ENCODE data around the gene LARP4B. TPM values are rescaled to one million over a fixed set of nuclear protein-coding genes. Genes with fewer than 3 reads are reported as not detected.
A peak's percentile ranks its signal among the peaks of the same experiment; 100 is the strongest.

Gene LARP4B
- total RNA-seq, 2 experiments from 2014 or later = 33.1 to 40.2 TPM

DNA sequence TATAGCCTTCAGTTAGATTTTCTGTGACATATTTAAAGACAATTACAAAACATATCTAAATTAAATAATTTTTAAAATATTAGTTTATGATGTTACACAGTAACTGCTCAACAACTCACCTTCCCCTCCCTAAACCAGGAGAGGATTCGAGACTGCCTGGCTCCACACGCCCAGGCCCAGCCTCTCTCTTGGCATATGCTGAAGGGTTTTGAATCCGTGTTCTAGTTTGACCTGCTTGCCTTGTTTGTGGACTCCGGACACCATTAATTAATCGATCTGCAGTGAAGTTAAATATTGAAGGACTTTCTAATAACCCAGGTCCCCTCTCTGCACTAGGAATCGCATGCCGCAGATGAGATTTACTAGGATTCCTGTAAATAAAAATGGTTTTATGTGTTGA is 106.6 kb downstream of the LARP4B start:
- H3K36me3 Mint-ChIP-seq (ENCODE audit: low read depth) = peaks cover 94% of the 10 kb centered on the region
- H3K9me3 ChIP-seq (ENCODE audit: control insufficient read depth in 1 of 2, insufficient read depth in 1 of 2, low read length in 2 of 2) = no peaks in the 10 kb centered on the region
- H3K4me1 Mint-ChIP-seq (ENCODE audit: low read depth) = peaks cover 27% of the 10 kb centered on the region
- no peak overlapping the region for H3K27ac ChIP-seq (ENCODE audit: low read depth in 1 of 2, low read length in 2 of 2)
- no peak overlapping the region for H3K4me3 ChIP-seq (ENCODE audit: low read length)
- H3K4me3 Mint-ChIP-seq = no peak overlapping the region
- no peak for ATAC-seq (ENCODE audit: poor library complexity)
- no peak for DNase-seq
- TF ChIP-seq, protein P1, sequence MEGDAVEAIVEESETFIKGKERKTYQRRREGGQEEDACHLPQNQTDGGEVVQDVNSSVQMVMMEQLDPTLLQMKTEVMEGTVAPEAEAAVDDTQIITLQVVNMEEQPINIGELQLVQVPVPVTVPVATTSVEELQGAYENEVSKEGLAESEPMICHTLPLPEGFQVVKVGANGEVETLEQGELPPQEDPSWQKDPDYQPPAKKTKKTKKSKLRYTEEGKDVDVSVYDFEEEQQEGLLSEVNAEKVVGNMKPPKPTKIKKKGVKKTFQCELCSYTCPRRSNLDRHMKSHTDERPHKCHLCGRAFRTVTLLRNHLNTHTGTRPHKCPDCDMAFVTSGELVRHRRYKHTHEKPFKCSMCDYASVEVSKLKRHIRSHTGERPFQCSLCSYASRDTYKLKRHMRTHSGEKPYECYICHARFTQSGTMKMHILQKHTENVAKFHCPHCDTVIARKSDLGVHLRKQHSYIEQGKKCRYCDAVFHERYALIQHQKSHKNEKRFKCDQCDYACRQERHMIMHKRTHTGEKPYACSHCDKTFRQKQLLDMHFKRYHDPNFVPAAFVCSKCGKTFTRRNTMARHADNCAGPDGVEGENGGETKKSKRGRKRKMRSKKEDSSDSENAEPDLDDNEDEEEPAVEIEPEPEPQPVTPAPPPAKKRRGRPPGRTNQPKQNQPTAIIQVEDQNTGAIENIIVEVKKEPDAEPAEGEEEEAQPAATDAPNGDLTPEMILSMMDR (IDR thresholded peaks at IDR 0.05) = no peak
- H3K36me3 ChIP-seq (ENCODE audit: insufficient read depth, low read length) = peaks cover 86% of the 10 kb centered on the region
- no peaks in the 10 kb centered on the region for H3K27me3 Mint-ChIP-seq
- intact Hi-C loops (cut with DNase I, micrococcal nuclease) = loop anchor here in 1 of 2 experiments (10.0 kb wide), 2 partner anchors 250 to 310 kb away; no protein-coding TSS in a partner anchor
- no peak overlapping the region for H3K27ac Mint-ChIP-seq
- POLR2A ChIA-PET = no interaction called here
- H3K27me3 ChIP-seq (ENCODE audit: control insufficient read depth in 1 of 2, insufficient read depth in 2 of 2, low read length in 2 of 2) = no peaks in the 10 kb centered on the region
- peaks cover 18% of the 10 kb centered on the region for H3K4me1 ChIP-seq (ENCODE audit: insufficient read depth, low read length)
- CTCF ChIA-PET = no interaction called here
- H3K9me3 Mint-ChIP-seq = no peaks in the 10 kb centered on the region

DNA sequence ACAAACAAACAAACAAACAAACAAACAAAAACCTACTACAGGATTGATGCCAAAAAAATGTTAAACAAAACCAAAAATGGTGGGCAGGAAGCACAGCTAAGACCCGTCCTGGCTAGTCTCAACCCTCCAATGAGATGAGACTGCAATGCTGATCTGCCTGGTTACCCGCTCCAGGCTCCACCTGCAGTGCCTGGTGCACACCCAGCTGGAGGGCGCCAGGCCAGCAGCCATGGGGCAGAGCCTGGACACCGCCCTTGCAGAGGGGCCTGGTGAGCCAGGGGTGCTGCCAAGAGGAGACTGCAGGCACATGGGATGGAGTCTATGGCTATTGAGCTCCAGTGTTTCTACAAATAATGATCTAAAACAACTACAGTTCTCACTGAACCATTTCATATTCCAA is 107.0 kb downstream of the LARP4B start:
- CTCF ChIA-PET = no interaction called here
- Mint-ChIP-seq H3K4me3 (no peak overlapping the region), H3K27me3 (no peaks in the 10 kb centered on the region), H3K4me1 (ENCODE audit: low read depth) (peaks cover 27% of the 10 kb centered on the region), H3K9me3 (no peaks in the 10 kb centered on the region), H3K27ac (no peak overlapping the region), H3K36me3 (ENCODE audit: low read depth) (peaks cover 94% of the 10 kb centered on the region)
- no peak for ATAC-seq (ENCODE audit: poor library complexity)
- Histone ChIP-seq H3K27me3 (ENCODE audit: control insufficient read depth in 1 of 2, insufficient read depth in 2 of 2, low read length in 2 of 2) (no peaks in the 10 kb centered on the region), H3K4me3 (ENCODE audit: low read length) (no peak overlapping the region), H3K27ac (ENCODE audit: low read depth in 1 of 2, low read length in 2 of 2) (no peak overlapping the region), H3K36me3 (ENCODE audit: insufficient read depth, low read length) (peaks cover 86% of the 10 kb centered on the region), H3K4me1 (ENCODE audit: insufficient read depth, low read length) (peaks cover 18% of the 10 kb centered on the region), H3K9me3 (ENCODE audit: control insufficient read depth in 1 of 2, insufficient read depth in 1 of 2, low read length in 2 of 2) (no peaks in the 10 kb centered on the region)
- DNase-seq = no peak
- POLR2A ChIA-PET = no interaction called here
- TF ChIP-seq, protein P1 (IDR thresholded peaks at IDR 0.05) = no peak
- intact Hi-C loops (cut with DNase I, micrococcal nuclease) = loop anchor here in 1 of 2 experiments (10.0 kb wide), 2 partner anchors 250 to 310 kb away; no protein-coding TSS in a partner anchor

DNA sequence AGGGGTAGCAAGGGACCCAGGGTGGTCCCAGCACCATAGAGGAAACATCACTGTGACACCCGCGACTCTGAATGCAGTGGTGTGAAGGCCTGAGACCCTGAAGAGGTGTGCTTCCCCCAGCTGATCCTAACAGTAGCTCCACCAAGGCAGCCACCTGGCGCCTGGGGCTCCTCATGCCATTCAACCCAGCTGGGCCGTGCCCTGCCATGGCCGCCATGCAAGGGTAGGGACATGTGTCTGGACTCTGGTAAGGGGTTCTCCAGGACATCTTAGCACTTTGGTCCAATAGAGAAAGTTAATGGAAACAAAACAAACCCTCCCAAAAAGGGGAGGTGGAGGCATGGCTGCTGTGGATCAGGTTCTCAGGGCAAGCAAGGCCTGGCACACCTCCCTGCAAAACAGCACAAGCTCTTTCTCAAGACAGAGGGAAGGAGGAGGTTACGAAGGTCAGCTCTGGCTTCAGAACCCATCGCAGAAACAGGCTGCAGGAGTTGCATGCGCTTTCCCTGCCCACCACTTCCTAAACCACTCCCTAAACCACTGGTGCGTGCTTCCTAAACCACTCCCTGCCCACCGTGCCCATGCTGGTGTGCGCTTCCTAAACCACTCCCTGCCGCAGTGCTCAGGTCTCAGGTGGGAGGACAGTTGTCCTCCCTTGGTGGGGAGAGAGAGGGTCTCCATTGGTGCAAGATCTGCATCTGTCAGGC is 108.7 kb downstream of the LARP4B start:
- peak in 1 of 14 experiments; percentile 6 for DNase-seq
- peaks cover 27% of the 10 kb centered on the region for H3K4me1 Mint-ChIP-seq (ENCODE audit: low read depth)
- Histone ChIP-seq H3K4me1 (ENCODE audit: insufficient read depth, low read length) (peaks cover 18% of the 10 kb centered on the region), H3K4me3 (ENCODE audit: low read length) (no peak overlapping the region), H3K9me3 (ENCODE audit: control insufficient read depth in 1 of 2, insufficient read depth in 1 of 2, low read length in 2 of 2) (no peaks in the 10 kb centered on the region), H3K27ac (ENCODE audit: low read depth in 1 of 2, low read length in 2 of 2) (no peak overlapping the region), H3K27me3 (ENCODE audit: control insufficient read depth in 1 of 2, insufficient read depth in 2 of 2, low read length in 2 of 2) (no peaks in the 10 kb centered on the region), H3K36me3 (ENCODE audit: insufficient read depth, low read length) (peaks cover 81% of the 10 kb centered on the region)
- intact Hi-C loops (cut with DNase I, micrococcal nuclease) = loop anchor here in 1 of 2 experiments (10.0 kb wide), 2 partner anchors 252 to 308 kb away; no protein-coding TSS in a partner anchor
- ATAC-seq (ENCODE audit: poor library complexity) = no peak
- H3K36me3 Mint-ChIP-seq (ENCODE audit: low read depth) = peaks cover 94% of the 10 kb centered on the region
- TF ChIP-seq, protein P1 (IDR thresholded peaks at IDR 0.05) = no peak
- ChIA-PET CTCF (no interaction called here), POLR2A (no interaction called here)
- H3K27me3 Mint-ChIP-seq = no peaks in the 10 kb centered on the region
- no peaks in the 10 kb centered on the region for H3K9me3 Mint-ChIP-seq
- H3K4me3 Mint-ChIP-seq = no peak overlapping the region
- peak overlapping the region; percentile 76 for H3K27ac Mint-ChIP-seq

Measured in CD4-positive, alpha-beta T cell (primary cell).